Fibroblast of pulmonary artery (primary cell): ENCODE data around the gene MSI2.
A peak's percentile ranks its signal among the peaks of the same experiment; 100 is the strongest.

ENCODE experiments used
- DNase-seq: peaks from one replicate; pipeline ENCODE4 v3.0.0-alpha.2; 2010; ENCODE audit warnings: low read depth
- H3K4me3 ChIP-seq: replicated peaks from 2 replicates; pipeline ENCODE4 v1.5.1; 2011; ENCODE audit warnings: low read depth, mild to moderate bottlenecking, control low read depth, low read length, moderate library complexity
- CTCF ChIP-seq: IDR thresholded peaks from 2 replicates; pipeline ENCODE4 v1.5.1; 2011; ENCODE audit warnings: mild to moderate bottlenecking, control low read depth, low read length, inconsistent platforms; ENCODE audit errors: missing control alignments

Gene MSI2

DNA sequence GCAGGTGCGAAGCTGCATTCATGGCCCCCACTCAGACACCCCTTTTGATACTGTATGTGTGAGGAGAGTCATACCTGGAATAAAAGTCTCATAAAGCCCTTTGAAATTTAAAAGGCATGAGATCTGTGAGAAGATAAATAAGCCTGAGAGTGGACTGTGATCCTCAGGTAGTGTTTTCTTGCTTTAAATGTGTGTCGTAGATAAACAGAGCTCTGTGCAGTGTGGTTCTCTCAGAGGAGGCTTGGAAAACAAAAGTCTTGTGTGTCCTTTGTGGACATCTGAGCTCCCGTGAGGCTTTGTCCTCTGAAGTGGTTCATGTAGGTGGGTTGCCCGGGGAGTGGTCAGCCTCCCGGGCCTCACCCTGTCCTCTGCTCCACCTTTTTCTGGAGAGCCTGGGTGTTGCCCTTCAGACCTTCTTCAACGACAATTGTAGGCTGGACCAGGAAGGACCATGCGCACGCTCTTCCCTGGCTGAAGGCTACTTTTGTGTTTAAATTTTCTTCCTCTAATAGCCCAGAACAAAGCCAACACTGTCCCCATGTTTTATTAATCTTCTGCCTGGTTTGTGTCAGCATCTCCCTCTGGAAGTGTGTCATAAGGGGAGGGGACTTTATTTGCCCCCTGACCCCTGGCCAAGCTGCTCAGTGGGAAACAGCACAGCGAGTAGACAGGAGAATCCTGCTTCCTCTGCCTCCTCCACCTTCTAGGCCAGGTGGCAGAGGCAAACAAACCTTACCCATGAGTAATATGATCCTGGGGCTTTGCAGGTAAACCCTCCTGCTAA is 151.2 kb downstream of the MSI2 start:
- no peak overlapping the region for H3K4me3 ChIP-seq
- no peak for DNase-seq
- TF ChIP-seq CTCF = no peak

DNA sequence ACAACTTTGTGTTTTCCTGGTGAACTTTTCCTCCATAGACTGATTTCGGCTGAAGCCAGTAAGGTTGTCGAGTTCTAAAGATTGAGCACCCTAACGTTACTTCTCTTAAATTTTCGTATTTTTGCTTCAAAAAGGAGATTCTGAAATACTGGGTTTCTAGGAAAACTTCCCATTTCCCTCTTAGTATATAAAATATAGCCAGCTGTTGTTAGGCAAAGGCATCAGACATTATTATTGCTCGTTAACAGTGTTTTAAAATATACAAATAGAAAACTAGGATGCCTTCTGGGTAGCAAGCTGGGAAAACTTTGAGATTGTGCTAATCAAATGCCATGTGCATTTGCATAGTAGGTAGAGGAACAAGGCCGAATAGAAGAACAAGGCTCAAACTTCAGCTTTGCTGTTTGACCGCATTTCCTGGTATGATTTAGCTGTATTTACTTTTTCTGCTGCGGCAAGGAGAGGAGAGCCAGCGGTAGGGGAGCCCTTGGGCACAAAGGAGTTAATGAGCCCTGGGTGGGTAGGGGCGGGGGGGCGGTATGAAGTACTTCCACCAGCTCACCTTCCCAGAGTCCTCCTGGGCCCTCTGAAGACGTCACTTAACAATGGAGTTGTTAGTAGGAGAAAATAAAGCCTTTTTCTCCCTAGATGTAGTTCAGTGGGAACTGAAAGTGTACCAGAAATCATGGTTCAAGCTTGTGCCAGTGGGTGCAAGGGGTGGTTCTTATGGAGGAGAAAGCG is 151.9 kb downstream of the MSI2 start:
- TF ChIP-seq CTCF = no peak
- no peak for DNase-seq
- H3K4me3 ChIP-seq = no peak overlapping the region

DNA sequence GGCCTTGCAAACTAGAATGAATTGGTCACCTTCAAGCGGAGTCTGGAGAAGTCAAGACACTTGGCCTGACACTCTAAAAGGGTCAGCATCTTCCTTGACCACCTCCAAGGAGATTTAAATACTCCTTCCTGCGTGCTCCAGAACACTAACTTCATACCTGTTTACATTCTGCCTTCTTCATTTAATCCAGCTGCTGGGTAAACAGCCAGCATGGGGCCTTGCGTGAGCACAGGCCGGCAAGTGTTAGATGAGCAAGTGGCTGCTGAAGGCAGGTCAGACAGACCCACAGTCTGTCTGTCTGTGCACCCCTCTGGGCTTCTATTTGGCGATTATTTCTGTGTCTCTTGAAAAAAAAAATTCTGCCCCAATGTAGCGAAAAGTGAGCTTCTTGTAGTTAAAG is 153.8 kb downstream of the MSI2 start:
- no peak for TF ChIP-seq CTCF
- H3K4me3 ChIP-seq = no peak overlapping the region
- no peak for DNase-seq

DNA sequence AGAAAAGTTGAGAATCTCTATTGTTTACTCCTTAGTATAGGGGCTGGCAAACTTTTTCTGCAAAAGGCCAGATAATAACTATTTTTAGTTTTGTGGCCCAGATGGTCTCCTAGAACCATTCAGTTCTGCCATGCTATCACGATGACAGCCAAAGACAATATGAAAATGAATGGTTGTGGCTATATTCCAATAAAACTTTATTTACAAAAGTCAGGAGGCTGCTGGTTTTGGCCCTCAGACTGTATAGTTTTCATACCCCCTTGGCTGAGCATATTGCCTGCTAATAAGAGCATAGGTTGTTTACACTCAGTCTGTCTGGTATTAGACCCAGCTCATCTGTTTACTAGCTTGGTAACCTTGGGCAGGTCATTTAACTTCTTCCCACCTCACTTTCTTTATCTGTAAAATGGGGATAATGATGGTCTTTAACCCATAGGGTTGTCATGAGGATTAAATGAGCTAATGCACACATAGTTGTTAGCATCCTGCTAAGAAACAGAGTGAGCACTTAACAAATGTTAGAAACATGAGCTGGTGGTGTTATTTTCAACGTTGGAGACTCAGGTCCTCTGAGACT is 156.3 kb downstream of the MSI2 start:
- DNase-seq = no peak
- TF ChIP-seq CTCF = no peak
- no peak overlapping the region for H3K4me3 ChIP-seq

GRCh38 chr17:57413848-57414651 is 157.7 kb downstream of the MSI2 start:
- no peak overlapping the region for H3K4me3 ChIP-seq
- TF ChIP-seq CTCF = no peak

GRCh38 chr17:57415751-57416207 is 159.5 kb downstream of the MSI2 start:
- DNase-seq = peak; percentile 25
- no peak overlapping the region for H3K4me3 ChIP-seq
- TF ChIP-seq CTCF = no peak

More at GRCh38 chr17:57413848-57414651, 157.7 kb downstream of the MSI2 start:
- DNase-seq = no peak
